Astrocyte of the spinal cord (primary cell): Measurements from ENCODE around the gene KLHL35.
A peak's percentile ranks its signal among the peaks of the same experiment; 100 is the strongest.

Experiments
- DNase-seq: peaks from one replicate; pipeline ENCODE4 v3.0.0; 2011; ENCODE audit warnings: low read depth, low spot score
- H3K4me3 ChIP-seq: 2 replicates; pipeline ENCODE4 v1.5.1; 2011; ENCODE audit warnings: low read depth, mild to moderate bottlenecking, low read length, moderate library complexity
- CTCF ChIP-seq: IDR thresholded peaks from 2 replicates; pipeline ENCODE4 v1.5.1; 2012; ENCODE audit warnings: low read depth, mild to moderate bottlenecking, low read length, inconsistent platforms
- in situ Hi-C: cut with HindIII; loops from 2 replicates; pipeline ENCODE4 v1.10.0; 2017; ENCODE audit warnings: low sequenced_read_pairs

The KLHL35 gene

GRCh38 chr11:75394085-75394840 is 38.7 kb downstream of the KLHL35 start:
- DNase-seq = no peak
- in situ Hi-C loops = no loop called here
- TF ChIP-seq CTCF = no peak
- no peak overlapping the region for H3K4me3 ChIP-seq

- in situ Hi-C loops = no loop called here
- no peak for DNase-seq
- TF ChIP-seq CTCF = no peak
- H3K4me3 ChIP-seq = no peak overlapping the region
These were observed 43.1 kb downstream of the KLHL35 start for GRCh38 chr11:75389925-75390324.

GRCh38 chr11:75389276-75389605 is 43.8 kb downstream of the KLHL35 start:
- in situ Hi-C loops = no loop called here
- H3K4me3 ChIP-seq = no peak overlapping the region
- no peak for DNase-seq
- no peak for TF ChIP-seq CTCF

GRCh38 chr11:75388386-75389275 is 44.4 kb downstream of the KLHL35 start:
- in situ Hi-C loops = no loop called here
- peak; percentile 72 for DNase-seq
- no peak overlapping the region for H3K4me3 ChIP-seq
- peak; percentile 84 for TF ChIP-seq CTCF

- H3K4me3 ChIP-seq = no peak overlapping the region
- in situ Hi-C loops = no loop called here
- TF ChIP-seq CTCF = no peak
- DNase-seq = no peak
These were observed 45.2 kb downstream of the KLHL35 start for GRCh38 chr11:75387736-75388294.

- TF ChIP-seq CTCF = no peak
- H3K4me3 ChIP-seq = no peak overlapping the region
- in situ Hi-C loops = no loop called here
- DNase-seq = no peak
These were observed 45.9 kb downstream of the KLHL35 start for GRCh38 chr11:75386942-75387630.
